Measurements from ENCODE around the gene LHX3.

Gene LHX3

GRCh38 chr9:136233411-136233810 lies 28.5 kb upstream of the LHX3 start:
- TF ChIP-seq RAD21 (IDR thresholded peaks at IDR 0.05; ENCODE audit: low read depth) = no peak
- no peak for TF ChIP-seq ZBTB7A (IDR thresholded peaks at IDR 0.05; ENCODE audit: low read depth)
- no peak for TF ChIP-seq EGR1 (IDR thresholded peaks at IDR 0.05)
- TF ChIP-seq NFIC (IDR thresholded peaks at IDR 0.05) = no peak
- no peak for TF ChIP-seq MAX (IDR thresholded peaks at IDR 0.05)
- TF ChIP-seq YY1 (IDR thresholded peaks at IDR 0.05; ENCODE audit: low read depth) = no peak
- no peak for TF ChIP-seq EP300 (IDR thresholded peaks at IDR 0.05; ENCODE audit: borderline replicate concordance)
- TF ChIP-seq TAF1 (IDR thresholded peaks at IDR 0.05; ENCODE audit: low read depth) = no peak
- TF ChIP-seq CREB1 (IDR thresholded peaks at IDR 0.05; ENCODE audit: low read depth) = no peak
- TF ChIP-seq CEBPB (IDR thresholded peaks at IDR 0.05) = no peak
- no peak for TF ChIP-seq TCF12 (IDR thresholded peaks at IDR 0.05; ENCODE audit: low read depth)
- no peak for TF ChIP-seq FOXM1 (IDR thresholded peaks at IDR 0.05; ENCODE audit: borderline replicate concordance, low read depth)
- TF ChIP-seq REST (IDR thresholded peaks at IDR 0.05; ENCODE audit: low read depth) = no peak
- TF ChIP-seq TEAD4 (IDR thresholded peaks at IDR 0.05) = no peak
- TF ChIP-seq USF1 (IDR thresholded peaks at IDR 0.05) = no peak

- TF ChIP-seq NFIC (IDR thresholded peaks at IDR 0.05) = no peak
- no peak for TF ChIP-seq FOXM1 (IDR thresholded peaks at IDR 0.05; ENCODE audit: borderline replicate concordance, low read depth)
- TF ChIP-seq TCF12 (IDR thresholded peaks at IDR 0.05; ENCODE audit: low read depth) = no peak
- TF ChIP-seq EP300 (IDR thresholded peaks at IDR 0.05; ENCODE audit: borderline replicate concordance) = no peak
- no peak for TF ChIP-seq YY1 (IDR thresholded peaks at IDR 0.05; ENCODE audit: low read depth)
- TF ChIP-seq TEAD4 (IDR thresholded peaks at IDR 0.05) = no peak
- no peak for TF ChIP-seq EGR1 (IDR thresholded peaks at IDR 0.05)
- TF ChIP-seq CREB1 (IDR thresholded peaks at IDR 0.05; ENCODE audit: low read depth) = no peak
- TF ChIP-seq RAD21 (IDR thresholded peaks at IDR 0.05; ENCODE audit: low read depth) = no peak
- TF ChIP-seq MAX (IDR thresholded peaks at IDR 0.05) = no peak
- no peak for TF ChIP-seq ZBTB7A (IDR thresholded peaks at IDR 0.05; ENCODE audit: low read depth)
- no peak for TF ChIP-seq TAF1 (IDR thresholded peaks at IDR 0.05; ENCODE audit: low read depth)
- no peak for TF ChIP-seq USF1 (IDR thresholded peaks at IDR 0.05)
- no peak for TF ChIP-seq CEBPB (IDR thresholded peaks at IDR 0.05)
- TF ChIP-seq REST (IDR thresholded peaks at IDR 0.05; ENCODE audit: low read depth) = no peak
These were observed 28.0 kb upstream of the LHX3 start for GRCh38 chr9:136232969-136233368.

GRCh38 chr9:136231478-136232297 lies 26.8 kb upstream of the LHX3 start:
- TF ChIP-seq CEBPB (IDR thresholded peaks at IDR 0.05) = no peak
- no peak for TF ChIP-seq RAD21 (IDR thresholded peaks at IDR 0.05; ENCODE audit: low read depth)
- TF ChIP-seq FOXM1 (IDR thresholded peaks at IDR 0.05; ENCODE audit: borderline replicate concordance, low read depth) = no peak
- no peak for TF ChIP-seq REST (IDR thresholded peaks at IDR 0.05; ENCODE audit: low read depth)
- TF ChIP-seq YY1 (IDR thresholded peaks at IDR 0.05; ENCODE audit: low read depth) = no peak
- TF ChIP-seq CREB1 (IDR thresholded peaks at IDR 0.05; ENCODE audit: low read depth) = no peak
- TF ChIP-seq TEAD4 (IDR thresholded peaks at IDR 0.05) = no peak
- TF ChIP-seq NFIC (IDR thresholded peaks at IDR 0.05) = no peak
- TF ChIP-seq EP300 (IDR thresholded peaks at IDR 0.05; ENCODE audit: borderline replicate concordance) = no peak
- TF ChIP-seq EGR1 (IDR thresholded peaks at IDR 0.05) = no peak
- no peak for TF ChIP-seq TCF12 (IDR thresholded peaks at IDR 0.05; ENCODE audit: low read depth)
- no peak for TF ChIP-seq ZBTB7A (IDR thresholded peaks at IDR 0.05; ENCODE audit: low read depth)
- no peak for TF ChIP-seq MAX (IDR thresholded peaks at IDR 0.05)

Data from Ishikawa (cell line).